Hematopoietic multipotent progenitor cell (in vitro differentiated cells): ENCODE results near the gene TUBB6. TPM values are rescaled to one million over a fixed set of nuclear protein-coding genes. Genes with fewer than 3 reads are reported as not detected.

Experiments used
- DNase-seq, 3 donors: peaks; one replicate each; pipeline ENCODE4 v3.0.0-alpha.2; 2011 to 2015; ENCODE audit warnings: low read depth in 2 of 3, low spot score in 2 of 3
- total RNA-seq: library from RNA; depleted of rRNA; stranded (reverse); fragments of >200 nt; gene quantifications from one replicate; pipeline ENCODE4 v1.2.3, GENCODE V29; 2012

The TUBB6 gene
- total RNA-seq, 1 donor: 164 TPM

GRCh38 chr18:12335503-12335902 lies 27.5 kb downstream of the TUBB6 start:
- no peak for DNase-seq

- no peak for DNase-seq
Measured at GRCh38 chr18:12336171-12336613, 28.2 kb downstream of the TUBB6 start.

GRCh38 chr18:12336887-12337286 lies 28.8 kb downstream of the TUBB6 start:
- no peak for DNase-seq

GRCh38 chr18:12338382-12338781 lies 30.3 kb downstream of the TUBB6 start:
- DNase-seq: no peak

- no peak for DNase-seq
Measured at GRCh38 chr18:12340945-12341660, 33.1 kb downstream of the TUBB6 start.

- DNase-seq: no peak
Measured at GRCh38 chr18:12342661-12343060, 34.6 kb downstream of the TUBB6 start.

- no peak for DNase-seq
Measured at GRCh38 chr18:12345491-12346239, 37.6 kb downstream of the TUBB6 start.

GRCh38 chr18:12346240-12346565 lies 38.2 kb downstream of the TUBB6 start:
- no peak for DNase-seq

- no peak for DNase-seq
Measured at GRCh38 chr18:12347895-12348294, 39.9 kb downstream of the TUBB6 start.

- no peak for DNase-seq
Measured at GRCh38 chr18:12352188-12352587, 44.1 kb downstream of the TUBB6 start.

- DNase-seq: no peak
Measured at GRCh38 chr18:12359515-12359927, 51.5 kb downstream of the TUBB6 start.

- no peak for DNase-seq
Measured at GRCh38 chr18:12361770-12362378, 53.8 kb downstream of the TUBB6 start.

GRCh38 chr18:12362473-12363174 lies 54.6 kb downstream of the TUBB6 start:
- DNase-seq: no peak

GRCh38 chr18:12366379-12366778 lies 58.3 kb downstream of the TUBB6 start:
- no peak for DNase-seq

GRCh38 chr18:12366784-12367183 lies 58.7 kb downstream of the TUBB6 start:
- DNase-seq: no peak

GRCh38 chr18:12369211-12369610 lies 61.2 kb downstream of the TUBB6 start:
- DNase-seq: no peak

- no peak for DNase-seq
Measured at GRCh38 chr18:12371590-12371989, 63.5 kb downstream of the TUBB6 start.

GRCh38 chr18:12372406-12372805 lies 64.4 kb downstream of the TUBB6 start:
- DNase-seq: no peak

- DNase-seq: no peak
Measured at GRCh38 chr18:12373116-12373770, 65.2 kb downstream of the TUBB6 start.

- no peak for DNase-seq
Measured at GRCh38 chr18:12373771-12374116, 65.7 kb downstream of the TUBB6 start.

GRCh38 chr18:12374401-12374800 lies 66.4 kb downstream of the TUBB6 start:
- no peak for DNase-seq
